Adipocyte (in vitro differentiated cells): ENCODE results near the gene FAT2.
A peak's percentile ranks its signal among the peaks of the same experiment; 100 is the strongest.
"Not testable (repeated sequence)": the region's sequence is repeated elsewhere in the genome, so short reads cannot be mapped to it uniquely, and the experiment has no call there.

Experiments used
- DNase-seq: peaks from one replicate; pipeline ENCODE4 v3.0.0-alpha.2; 2015; ENCODE audit warnings: low read depth
- H3K27me3 ChIP-seq: replicated peaks from 2 replicates; pipeline ENCODE4 v1.7.0; 2013; ENCODE audit warnings: mild to moderate bottlenecking, low read length, moderate library complexity; ENCODE audit not compliant: control insufficient read depth, insufficient read depth
- H3K36me3 ChIP-seq: 2 replicates; pipeline ENCODE4 v1.7.0; 2013; ENCODE audit warnings: low read length, mild to moderate bottlenecking, moderate library complexity; ENCODE audit not compliant: control insufficient read depth, insufficient read depth, severe bottlenecking
- H3K4me1 ChIP-seq: 2 replicates; pipeline ENCODE4 v1.7.0; 2013; ENCODE audit warnings: mild to moderate bottlenecking, low read length, moderate library complexity; ENCODE audit not compliant: control insufficient read depth, insufficient read depth
- H3K4me3 ChIP-seq: 2 replicates; pipeline ENCODE4 v1.7.0; 2013; ENCODE audit warnings: mild to moderate bottlenecking, low read length, moderate library complexity
- H3K9ac ChIP-seq: 2 replicates; pipeline ENCODE4 v1.7.0; 2013; ENCODE audit warnings: mild to moderate bottlenecking, low read length, moderate library complexity
- H3K9me3 ChIP-seq: 2 replicates; pipeline ENCODE4 v1.7.0; 2013; ENCODE audit warnings: mild to moderate bottlenecking, low read length, moderate library complexity; ENCODE audit not compliant: control insufficient read depth

FAT2 gene

GRCh38 chr5:151595411-151595826, 4.3 kb upstream of the FAT2 start:
- Histone ChIP-seq H3K9ac (no peak overlapping the region), H3K36me3 (no peaks in the 10 kb centered on the region), H3K4me1 (peaks cover 12% of the 10 kb centered on the region), H3K4me3 (no peak overlapping the region), H3K9me3 (no peaks in the 10 kb centered on the region), H3K27me3 (peaks cover 16% of the 10 kb centered on the region)
- DNase-seq: no peak

DNA sequence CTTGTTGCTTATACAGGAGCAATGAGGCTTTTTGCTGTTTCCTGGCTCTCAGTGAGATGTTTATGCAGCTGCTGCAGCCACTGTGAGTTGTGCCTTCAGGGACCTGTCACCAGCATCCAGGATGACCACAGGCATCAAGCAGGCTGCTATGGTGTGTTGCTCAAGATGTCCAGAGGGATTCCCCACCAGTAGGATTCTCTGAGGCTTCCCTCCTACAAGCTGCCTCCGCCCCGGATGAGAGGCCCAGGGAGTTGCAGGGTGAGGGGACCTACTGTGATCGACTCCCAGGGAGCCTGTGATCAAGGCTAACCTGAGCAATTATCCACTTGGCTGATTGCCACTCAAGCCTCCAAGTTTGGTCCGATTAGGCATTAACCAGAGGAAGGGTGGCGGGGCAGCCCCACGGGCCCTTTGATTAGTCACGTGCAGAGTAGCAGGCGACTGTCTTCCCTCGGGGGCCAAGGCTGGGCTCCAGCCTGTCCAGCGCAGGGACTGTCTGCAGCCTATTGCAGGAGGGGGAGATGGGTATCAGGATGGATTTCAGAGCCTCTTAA, 1.8 kb upstream of the FAT2 start:
- Histone ChIP-seq H3K4me1 (peaks cover 20% of the 10 kb centered on the region), H3K27me3 (peaks cover 15% of the 10 kb centered on the region), H3K4me3 (no peak overlapping the region), H3K36me3 (no peaks in the 10 kb centered on the region), H3K9me3 (no peaks in the 10 kb centered on the region), H3K9ac (no peak overlapping the region)
- no peak for DNase-seq

GRCh38 chr5:151589878-151590570, 1.1 kb downstream of the FAT2 start:
- no peak for DNase-seq
- Histone ChIP-seq H3K36me3 (no peaks in the 10 kb centered on the region), H3K4me1 (peaks cover 15% of the 10 kb centered on the region), H3K9ac (peak overlapping the region; percentile 10), H3K9me3 (no peaks in the 10 kb centered on the region), H3K4me3 (no peak overlapping the region), H3K27me3 (peaks cover 12% of the 10 kb centered on the region)

DNA sequence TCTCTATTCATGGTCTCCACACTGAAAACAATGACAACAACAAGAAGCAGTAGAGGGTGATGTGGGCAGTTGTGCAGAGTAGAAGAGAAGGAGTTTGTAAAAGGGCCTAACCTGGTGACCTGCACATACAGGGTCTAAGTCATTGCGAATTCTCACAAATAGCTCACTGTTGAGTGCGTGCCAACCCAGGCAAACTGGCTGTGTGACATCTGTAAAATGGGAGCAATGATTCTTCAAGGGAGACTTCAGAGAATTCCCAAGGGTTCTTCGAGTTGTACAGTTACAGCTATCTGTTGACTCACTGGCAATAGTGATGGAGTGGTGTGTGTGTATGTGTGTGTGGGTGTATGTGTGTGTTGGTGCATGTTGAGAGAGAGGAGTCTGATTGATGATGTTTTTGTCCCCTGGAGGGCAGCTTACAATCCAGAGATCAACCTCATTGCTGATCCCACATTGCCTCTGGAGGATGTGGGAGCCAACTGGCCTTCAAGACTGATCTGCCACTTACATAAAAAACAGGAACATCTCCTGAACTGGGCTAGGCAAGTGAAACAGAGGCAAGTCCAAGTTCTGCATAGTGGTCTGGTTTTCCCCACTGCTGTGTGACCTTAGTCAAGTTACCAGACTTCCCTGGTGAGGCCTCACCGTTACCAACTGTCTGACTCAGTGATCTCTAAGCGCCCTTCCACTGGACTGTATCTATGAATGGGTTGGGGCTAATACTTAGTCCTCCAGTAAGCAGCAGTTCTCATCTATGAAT, 3.2 kb downstream of the FAT2 start:
- Histone ChIP-seq H3K36me3 (no peaks in the 10 kb centered on the region), H3K27me3 (peaks cover 10% of the 10 kb centered on the region)
- DNase-seq: no peak

DNA sequence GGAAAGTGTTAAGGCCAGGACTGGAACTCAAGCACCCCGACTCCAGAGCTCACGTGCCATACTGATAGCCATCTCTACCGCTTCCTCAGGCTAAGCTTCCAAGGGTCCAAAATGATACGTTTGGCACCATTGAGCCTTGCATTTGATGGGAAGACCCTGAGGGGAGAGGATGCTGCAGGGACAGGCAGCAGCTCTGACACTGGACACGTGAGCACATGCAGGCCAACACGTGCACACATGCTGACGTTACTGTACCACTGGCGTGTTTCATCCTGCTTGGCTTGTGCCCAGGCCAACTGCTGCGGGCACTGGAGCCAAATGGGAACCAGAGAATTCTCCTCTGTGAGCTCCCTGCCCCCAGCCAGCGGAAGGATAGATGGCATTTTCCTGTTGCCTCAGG, 5.2 kb downstream of the FAT2 start:
- Histone ChIP-seq H3K36me3 (no peaks in the 10 kb centered on the region), H3K27me3 (peaks cover 9% of the 10 kb centered on the region), H3K9ac (no peak overlapping the region), H3K4me3 (no peak overlapping the region), H3K4me1 (peaks cover 12% of the 10 kb centered on the region), H3K9me3 (no peaks in the 10 kb centered on the region)
- no peak for DNase-seq

More for the DNA sequence above, 3.2 kb downstream of the FAT2 start:
- peaks cover 15% of the 10 kb centered on the region for H3K4me1 ChIP-seq
- no peaks in the 10 kb centered on the region for H3K9me3 ChIP-seq
- no peak overlapping the region for H3K9ac ChIP-seq
- H3K4me3 ChIP-seq: no peak overlapping the region

- H3K27me3 ChIP-seq, H3K9ac ChIP-seq, H3K9me3 ChIP-seq, H3K4me3 ChIP-seq, H3K36me3 ChIP-seq, H3K4me1 ChIP-seq, DNase-seq: not testable (repeated sequence)
Observed at GRCh38 chr5:151585344-151585743, 5.8 kb downstream of the FAT2 start.

DNA sequence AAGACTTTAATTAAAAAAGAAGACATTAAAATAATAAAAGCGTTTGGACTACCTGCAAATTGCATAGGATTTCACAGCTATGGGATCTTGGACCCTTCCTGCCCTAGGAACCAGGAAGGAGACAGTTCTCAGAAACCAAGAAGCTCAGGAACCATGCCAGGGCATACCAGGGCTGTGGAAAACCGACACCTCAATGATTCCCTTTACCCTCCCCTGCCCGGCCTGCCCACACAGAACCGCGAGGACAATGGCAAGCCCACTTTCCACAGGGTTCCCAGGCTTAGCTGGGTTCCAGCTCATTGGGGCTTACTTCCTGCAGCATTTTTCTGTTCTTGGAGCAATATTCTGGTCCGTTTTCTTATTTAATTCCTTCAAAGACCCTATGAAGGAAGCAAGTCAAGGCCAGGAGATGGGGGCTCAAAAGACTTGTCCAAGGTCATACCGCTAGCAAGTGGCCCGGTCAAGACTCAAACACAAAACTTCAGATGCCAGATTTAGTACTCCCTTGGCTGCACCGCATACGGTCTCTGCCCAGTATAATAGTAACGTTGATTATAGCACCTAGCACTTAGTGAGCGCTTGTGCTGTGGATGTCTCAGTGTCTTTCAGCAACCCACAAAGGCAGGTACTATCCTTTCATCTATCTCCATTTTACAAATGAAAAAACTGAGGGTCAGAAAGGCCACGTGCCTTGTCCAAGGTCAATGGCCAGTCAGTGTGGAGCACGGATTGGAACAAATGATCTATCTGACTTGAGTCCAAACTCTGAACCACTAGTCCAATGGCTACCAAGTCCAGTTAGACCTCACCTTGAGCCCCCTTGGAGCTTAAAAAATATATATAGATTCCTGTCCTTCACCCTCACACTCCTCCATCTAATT, 6.8 kb downstream of the FAT2 start:
- Histone ChIP-seq H3K4me3 (no peak overlapping the region), H3K9me3 (no peaks in the 10 kb centered on the region), H3K4me1 (no peaks in the 10 kb centered on the region), H3K36me3 (no peaks in the 10 kb centered on the region), H3K27me3 (peaks cover 13% of the 10 kb centered on the region), H3K9ac (no peak overlapping the region)
- no peak for DNase-seq

DNA sequence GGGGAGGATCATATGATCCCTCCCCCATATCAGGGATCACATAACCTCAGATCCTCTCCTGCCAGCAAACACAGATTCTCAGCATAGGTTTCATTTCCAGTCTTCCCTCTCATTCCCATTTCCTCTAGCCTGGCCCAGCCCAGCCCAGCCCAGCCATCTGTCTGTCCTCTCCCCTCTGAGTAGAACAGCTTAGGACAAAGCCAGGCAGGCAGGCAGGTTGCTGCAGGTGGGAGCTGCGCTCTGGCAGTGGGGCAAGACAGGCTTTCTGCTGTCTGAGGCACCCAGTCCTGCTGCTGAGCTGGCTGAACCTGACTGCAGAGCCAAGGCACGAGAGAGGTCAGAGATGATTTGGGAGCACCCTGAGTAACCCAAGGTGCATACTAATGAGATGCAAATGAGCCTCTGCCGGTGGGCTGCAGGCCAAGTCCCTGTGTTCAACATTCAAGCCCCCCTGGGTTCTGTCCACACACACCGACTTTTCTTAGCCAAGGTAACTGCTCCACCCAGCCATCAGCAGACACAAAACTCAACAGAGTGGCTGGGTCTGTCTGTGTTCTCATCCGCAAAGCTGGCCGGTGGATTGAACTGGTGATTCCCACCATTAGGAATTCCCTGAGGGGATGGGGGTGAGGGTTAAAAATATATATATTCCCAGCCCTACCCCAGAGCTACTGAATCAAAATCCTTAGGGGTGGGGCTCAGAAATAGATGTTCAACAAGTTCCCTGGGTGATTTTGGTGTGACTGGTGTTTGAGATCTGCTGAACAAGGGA, 9.1 kb downstream of the FAT2 start:
- DNase-seq: no peak
- Histone ChIP-seq H3K9ac (no peak overlapping the region), H3K4me3 (no peak overlapping the region)

DNA sequence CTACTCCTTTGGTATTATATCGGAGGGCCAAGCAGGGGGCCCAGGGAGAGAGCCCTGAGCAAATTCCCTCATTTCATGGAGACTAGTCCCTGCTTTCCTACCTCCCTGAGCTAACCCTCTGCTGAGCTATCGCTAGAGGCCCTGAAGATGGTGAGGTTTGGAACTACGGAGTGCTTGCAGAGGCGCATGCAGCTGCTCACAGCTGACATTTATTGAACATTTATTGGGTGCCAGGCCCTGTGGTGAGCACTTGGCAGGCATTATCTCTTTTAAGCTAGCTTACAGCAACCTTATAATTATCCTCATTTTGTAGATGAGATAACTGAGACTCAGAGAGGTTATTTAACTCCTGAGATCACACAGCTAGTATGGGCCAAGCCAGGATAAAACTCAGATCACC, 9.8 kb downstream of the FAT2 start:
- H3K36me3 ChIP-seq: no peaks in the 10 kb centered on the region
- no peaks in the 10 kb centered on the region for H3K4me1 ChIP-seq
- no peaks in the 10 kb centered on the region for H3K9me3 ChIP-seq
- H3K9ac ChIP-seq: no peak overlapping the region
- no peak for DNase-seq
- no peak overlapping the region for H3K4me3 ChIP-seq
- peaks cover 17% of the 10 kb centered on the region for H3K27me3 ChIP-seq

More for the DNA sequence above, 9.1 kb downstream of the FAT2 start:
- Histone ChIP-seq H3K4me1 (no peaks in the 10 kb centered on the region), H3K27me3 (peaks cover 15% of the 10 kb centered on the region), H3K9me3 (no peaks in the 10 kb centered on the region), H3K36me3 (no peaks in the 10 kb centered on the region)

DNA sequence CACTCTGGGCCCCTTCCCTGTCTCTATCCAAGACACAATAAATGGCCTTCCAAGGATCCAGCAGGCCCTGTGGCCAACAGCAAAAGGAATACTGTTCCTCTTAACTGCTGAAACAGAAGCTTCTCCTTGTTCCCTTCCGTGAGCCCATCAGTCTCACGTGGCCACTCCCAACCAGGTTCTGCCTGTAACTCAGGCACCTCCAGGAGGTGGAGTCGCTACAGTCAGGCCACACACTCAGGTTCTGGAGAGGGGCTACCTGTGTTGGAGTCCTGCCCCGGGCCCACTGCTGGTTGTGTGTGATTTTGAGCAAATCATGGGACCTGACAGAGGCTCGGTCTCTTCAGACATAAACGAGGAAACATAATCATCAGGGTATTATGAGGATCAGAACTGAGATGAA, 10.3 kb downstream of the FAT2 start:
- H3K36me3 ChIP-seq: no peaks in the 10 kb centered on the region
- H3K4me3 ChIP-seq: no peak overlapping the region

More for the DNA sequence above, 10.3 kb downstream of the FAT2 start:
- Histone ChIP-seq H3K9me3 (no peaks in the 10 kb centered on the region), H3K9ac (no peak overlapping the region), H3K27me3 (peaks cover 17% of the 10 kb centered on the region), H3K4me1 (no peaks in the 10 kb centered on the region)
- no peak for DNase-seq
